SKM-1 treated with dmso at 0.1 percent for 144 hours (cell line): ENCODE results near the gene GPS1.

Experiments used
- DNase-seq: peaks from one replicate; lab custom pipeline; 2025; ENCODE audit not compliant: unreplicated experiment; lab: John Stamatoyannopoulos, UW

GPS1 gene

GRCh38 chr17:82087961-82088837 is 36.5 kb downstream of the GPS1 start:
- DNase-seq, result no peak

- no peak for DNase-seq
Measured at GRCh38 chr17:82088838-82089722, 37.4 kb downstream of the GPS1 start.

GRCh38 chr17:82089723-82090548 is 38.2 kb downstream of the GPS1 start:
- no peak for DNase-seq

GRCh38 chr17:82090549-82091263 is 39.0 kb downstream of the GPS1 start:
- no peak for DNase-seq

- DNase-seq, result no peak
Measured at GRCh38 chr17:82091264-82092066, 39.8 kb downstream of the GPS1 start.

DNA sequence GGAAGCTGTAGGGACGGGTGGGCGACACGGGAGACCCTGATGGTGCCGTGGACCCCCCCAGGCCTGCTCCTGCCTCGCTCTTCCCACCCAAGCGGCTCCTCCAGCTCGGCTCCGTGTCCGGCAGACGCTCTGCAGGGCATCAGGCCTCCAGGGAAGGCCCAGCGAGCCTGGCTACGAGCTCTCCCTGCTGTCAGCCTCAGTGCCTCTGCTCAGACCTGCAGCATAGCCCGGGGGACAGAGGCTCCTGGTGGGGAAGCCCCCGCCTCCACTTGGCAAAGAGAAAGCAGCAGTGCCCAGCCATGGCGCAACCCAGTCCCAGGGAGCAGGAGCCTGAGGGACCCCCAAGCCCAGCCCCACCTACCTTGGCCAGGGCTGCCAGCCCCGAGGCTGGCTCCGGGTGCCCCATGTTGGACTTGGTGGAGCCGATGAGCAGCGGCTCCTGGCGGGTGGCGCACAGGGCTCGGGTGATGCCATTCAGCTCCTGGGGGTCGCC is 40.4 kb downstream of the GPS1 start:
- DNase-seq, result no peak

DNA sequence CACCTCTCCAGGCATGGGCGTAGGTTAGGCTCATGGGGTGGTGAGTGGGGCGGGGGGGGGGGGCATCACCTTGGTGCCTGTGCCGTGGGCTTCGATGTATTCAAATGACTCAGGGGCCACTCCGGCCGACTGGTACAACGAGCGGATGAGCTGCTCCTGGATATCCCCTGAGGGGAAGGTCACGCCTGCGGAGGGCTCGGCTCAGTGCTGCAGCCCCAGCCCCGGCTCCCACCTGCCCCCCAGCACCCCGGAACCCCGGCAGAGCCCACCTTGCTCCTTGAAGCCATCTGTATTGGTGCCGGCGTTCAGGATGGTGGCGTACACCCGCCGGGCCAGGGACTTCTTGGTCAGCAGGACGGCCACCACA is 40.9 kb downstream of the GPS1 start:
- DNase-seq, result no peak

- no peak for DNase-seq
Measured at GRCh38 chr17:82092995-82093751, 41.5 kb downstream of the GPS1 start.

- DNase-seq, result no peak
Measured at GRCh38 chr17:82094931-82095776, 43.5 kb downstream of the GPS1 start.

GRCh38 chr17:82095777-82096708 is 44.3 kb downstream of the GPS1 start:
- DNase-seq, result no peak

- DNase-seq, result no peak
Measured at GRCh38 chr17:82096709-82097183, 45.0 kb downstream of the GPS1 start.

DNA sequence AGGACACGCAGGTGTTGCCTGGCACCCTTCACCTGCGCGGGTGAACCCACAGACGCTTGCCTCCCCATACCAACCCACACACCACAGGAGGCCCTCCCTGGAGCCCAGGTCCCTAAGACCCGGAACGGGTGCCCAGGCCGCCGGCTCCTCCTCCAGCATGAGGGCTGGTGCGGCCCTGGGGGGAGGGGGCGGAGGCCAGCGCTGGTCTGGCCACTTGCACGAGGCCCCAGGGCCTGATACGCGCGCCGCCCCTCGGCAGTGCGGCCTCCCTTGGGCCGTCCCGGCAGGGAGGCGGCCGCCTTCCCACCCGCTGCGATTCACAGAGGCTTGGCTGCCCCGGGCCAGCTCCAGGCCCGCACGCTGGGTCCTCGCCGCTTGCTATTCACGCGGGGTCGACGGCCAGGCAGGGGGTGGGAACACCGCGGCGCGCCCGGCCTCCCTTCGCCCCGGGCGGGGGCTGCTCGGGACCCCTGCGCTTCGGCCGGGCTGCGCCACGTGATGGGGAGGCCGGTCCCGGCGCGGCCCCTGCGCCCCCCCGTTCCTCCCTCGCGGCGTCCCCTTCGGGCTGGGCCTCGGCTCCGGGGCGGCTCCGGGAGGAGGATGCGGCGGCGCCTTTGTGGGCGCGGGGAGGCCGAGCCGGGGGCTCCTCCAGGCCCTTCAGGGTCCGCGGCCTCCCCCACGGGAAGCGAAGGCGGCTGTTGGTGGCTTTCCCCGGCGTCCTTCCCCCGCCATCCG is 45.7 kb downstream of the GPS1 start:
- no peak for DNase-seq

DNA sequence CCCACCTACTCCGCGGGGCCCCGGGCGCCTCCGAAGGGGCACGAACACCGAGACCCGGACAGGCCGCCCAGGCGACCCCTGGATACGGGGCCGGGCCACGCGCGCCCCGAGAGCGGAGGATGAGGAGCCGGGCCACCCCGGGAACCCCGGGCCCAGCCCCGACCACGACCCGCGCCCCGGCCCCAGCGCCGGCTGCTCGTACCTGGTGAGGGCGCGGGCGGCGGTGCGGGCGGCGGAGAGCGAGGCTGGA is 46.1 kb downstream of the GPS1 start:
- DNase-seq, result no peak

GRCh38 chr17:82098169-82098938 is 46.7 kb downstream of the GPS1 start, which contains the start of gene FASN:
Gene FASN (minus strand): TSS chr17:82098236. CDS start chr17:82096445, 1,791 bp downstream.
- DNase-seq, result peak; percentile 91
